NCI-H187 treated with DMSO at 0.1 percent for 48 hours (cell line): ENCODE results near the gene ME3.
"Not testable (repeated sequence)": the region's sequence is repeated elsewhere in the genome, so short reads cannot be mapped to it uniquely, and the experiment has no call there.

Experiments
- DNase-seq: peaks from one replicate; lab custom pipeline; 2025; lab: John Stamatoyannopoulos, UW

ME3 gene

GRCh38 chr11:86558841-86559240 lies 113.6 kb downstream of the ME3 start:
- DNase-seq, result no peak

- DNase-seq, result no peak
Observed at GRCh38 chr11:86558207-86558606, 114.2 kb downstream of the ME3 start.

- no peak for DNase-seq
Observed at GRCh38 chr11:86555866-86556265, 116.5 kb downstream of the ME3 start.

GRCh38 chr11:86555401-86555800 lies 117.0 kb downstream of the ME3 start:
- DNase-seq, result no peak

GRCh38 chr11:86553265-86553664 lies 119.2 kb downstream of the ME3 start:
- no peak for DNase-seq

- no peak for DNase-seq
Observed at GRCh38 chr11:86551288-86552092, 120.9 kb downstream of the ME3 start.

GRCh38 chr11:86550757-86551156 lies 121.7 kb downstream of the ME3 start:
- no peak for DNase-seq

- no peak for DNase-seq
Observed at GRCh38 chr11:86548271-86548917, 124.0 kb downstream of the ME3 start.

GRCh38 chr11:86547727-86548126 lies 124.7 kb downstream of the ME3 start:
- no peak for DNase-seq

GRCh38 chr11:86541299-86541698 lies 131.1 kb downstream of the ME3 start:
- DNase-seq, result not testable (repeated sequence)

- DNase-seq, result no peak
Observed at GRCh38 chr11:86538223-86538548, 134.2 kb downstream of the ME3 start.

- no peak for DNase-seq
Observed at GRCh38 chr11:86537541-86538222, 134.7 kb downstream of the ME3 start.

GRCh38 chr11:86535773-86536172 lies 136.6 kb downstream of the ME3 start:
- no peak for DNase-seq

GRCh38 chr11:86524620-86525352 lies 147.6 kb downstream of the ME3 start:
- DNase-seq, result no peak

- no peak for DNase-seq
Observed at GRCh38 chr11:86523738-86524619, 148.4 kb downstream of the ME3 start.

- not testable (repeated sequence) for DNase-seq
Observed at GRCh38 chr11:86522512-86522911, 149.9 kb downstream of the ME3 start.

GRCh38 chr11:86519064-86519911 lies 153.1 kb downstream of the ME3 start:
- DNase-seq, result no peak

GRCh38 chr11:86518211-86518610 lies 154.2 kb downstream of the ME3 start:
- no peak for DNase-seq

GRCh38 chr11:86517557-86517956 lies 154.9 kb downstream of the ME3 start:
- no peak for DNase-seq

- no peak for DNase-seq
Observed at GRCh38 chr11:86515297-86516094, 156.9 kb downstream of the ME3 start.
